Uterus (tissue), 2 donors: Measurements from ENCODE around the gene TRABD2B.

Source experiments
- CTCF ChIP-seq, 4 experiments: fragments of 200-600 bp in 2 of 4; fragments of 450-650 bp in 2 of 4; sonication (generic) in 2 of 4; IDR thresholded peaks; one replicate each; pipeline ENCODE4 v1.5.1; 2016 to 2019; ENCODE audit warnings: antibody characterized with exemption in 4 of 4, mild to moderate bottlenecking in 2 of 4, moderate library complexity in 1 of 4
- POLR2A ChIP-seq, 2 donors: fragments of 450-650 bp; IDR thresholded peaks; one replicate each; pipeline ENCODE4 v1.6.1; 2016; ENCODE audit warnings: antibody characterized with exemption in 2 of 2, mild to moderate bottlenecking in 1 of 2, moderate library complexity in 1 of 2

DNA sequence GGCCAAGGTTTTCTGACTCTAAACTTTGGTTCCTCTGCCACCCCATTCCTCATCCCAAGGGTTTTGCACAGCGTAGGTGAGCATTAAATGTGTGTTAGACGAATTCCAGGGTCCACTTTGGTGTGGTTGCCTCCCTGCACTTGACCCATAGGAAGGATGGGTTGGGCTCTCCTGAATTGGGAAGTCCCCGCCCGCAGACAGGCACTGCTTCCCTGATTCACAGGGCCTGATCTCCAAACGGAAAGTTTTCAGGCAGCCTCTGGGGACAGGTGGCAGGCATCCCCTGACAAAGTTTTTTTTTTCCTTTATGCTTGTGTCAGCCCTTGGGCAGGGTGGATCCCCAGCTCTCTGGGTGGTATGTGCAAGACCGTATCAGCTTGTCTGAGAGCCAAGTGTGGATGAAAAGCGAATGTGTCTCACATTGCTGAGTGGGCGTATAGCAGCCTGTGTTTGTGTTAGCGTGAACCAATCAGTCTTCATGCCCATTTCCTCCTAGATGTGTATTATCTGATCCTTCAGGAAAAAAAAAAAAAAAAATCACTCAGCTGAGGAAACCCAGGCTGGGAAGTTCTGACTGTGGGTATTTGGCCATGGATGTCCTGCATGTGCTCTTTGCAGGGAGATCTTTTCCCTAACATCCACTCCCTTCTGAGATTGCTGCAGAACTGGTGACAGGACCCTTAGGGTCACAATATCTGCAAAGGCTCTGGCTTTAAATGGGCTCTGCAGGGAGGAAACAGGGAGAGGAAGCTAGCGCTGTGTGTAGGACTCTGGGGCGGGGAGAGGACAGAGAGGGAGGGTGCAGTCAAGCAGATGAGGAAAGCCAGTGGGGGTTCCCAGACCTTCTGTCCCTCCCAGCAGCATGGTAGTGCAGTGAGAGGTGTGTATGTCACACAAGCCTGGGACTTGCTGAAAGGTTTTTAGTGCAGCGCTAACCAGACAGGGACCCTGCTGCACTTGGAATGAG, 42.2 kb upstream of the TRABD2B start:
- TF ChIP-seq POLR2A (IDR thresholded peaks at IDR 0.05) (no peak), CTCF (IDR thresholded peaks at IDR 0.05) (no peak)
